ENCODE measurements around the gene DPM2. TPM values are rescaled to one million over a fixed set of nuclear protein-coding genes. Genes with fewer than 3 reads are reported as not detected.

DPM2 gene
- total RNA-seq, 4 donors from 2014 or later = 7.5 to 14.2 (median 9.6) TPM

DNA sequence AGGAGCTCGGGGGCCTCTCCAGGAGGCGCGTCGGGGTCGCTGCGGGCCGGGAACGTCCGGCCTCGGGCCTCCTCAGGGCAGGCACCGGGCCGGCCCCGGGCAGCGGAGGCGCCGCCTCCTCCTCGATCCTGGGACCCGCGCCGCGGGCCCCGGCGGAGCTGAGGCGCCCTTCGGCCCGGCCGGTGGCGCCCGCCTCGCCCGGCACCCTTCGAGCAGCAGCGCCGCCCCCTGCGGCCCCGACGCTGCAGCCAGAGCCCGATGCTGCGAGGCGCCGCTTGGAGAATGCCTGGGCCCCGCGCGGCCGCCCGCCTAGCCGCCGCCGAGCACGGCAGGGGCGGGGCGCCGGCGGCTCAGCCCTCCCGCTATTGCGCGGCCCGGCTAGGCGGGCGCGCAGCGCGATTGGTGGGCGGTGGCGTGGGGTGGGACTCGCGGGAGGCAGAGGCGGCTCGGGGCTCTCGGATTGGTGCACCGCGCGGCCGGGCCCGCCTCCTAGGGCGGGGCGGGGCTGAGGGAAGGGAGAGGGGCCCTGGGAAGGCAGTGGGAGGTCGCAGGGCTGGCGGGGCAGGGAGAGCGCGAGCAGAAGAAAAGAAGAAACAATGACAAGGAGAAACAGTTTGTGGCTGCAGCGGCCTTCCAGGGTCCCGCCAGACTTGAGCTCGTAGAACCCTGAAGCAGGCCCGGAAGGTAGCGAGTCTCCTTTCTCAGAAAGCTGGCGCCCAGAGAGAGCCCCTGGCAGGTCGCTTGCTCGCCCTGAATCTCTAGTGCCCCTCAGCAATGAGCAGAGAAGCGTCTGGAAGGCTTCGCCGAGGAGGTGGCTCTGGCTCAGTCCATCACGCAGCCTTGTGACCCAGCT is 43.3 kb upstream of the DPM2 start, which contains the start of gene EEIG1:
TSS of gene EEIG1 (minus strand) at position 284 of the 853 bp plus-strand sequence. CDS start 852 bp downstream, outside the sequence.
- TF ChIP-seq, protein P1, sequence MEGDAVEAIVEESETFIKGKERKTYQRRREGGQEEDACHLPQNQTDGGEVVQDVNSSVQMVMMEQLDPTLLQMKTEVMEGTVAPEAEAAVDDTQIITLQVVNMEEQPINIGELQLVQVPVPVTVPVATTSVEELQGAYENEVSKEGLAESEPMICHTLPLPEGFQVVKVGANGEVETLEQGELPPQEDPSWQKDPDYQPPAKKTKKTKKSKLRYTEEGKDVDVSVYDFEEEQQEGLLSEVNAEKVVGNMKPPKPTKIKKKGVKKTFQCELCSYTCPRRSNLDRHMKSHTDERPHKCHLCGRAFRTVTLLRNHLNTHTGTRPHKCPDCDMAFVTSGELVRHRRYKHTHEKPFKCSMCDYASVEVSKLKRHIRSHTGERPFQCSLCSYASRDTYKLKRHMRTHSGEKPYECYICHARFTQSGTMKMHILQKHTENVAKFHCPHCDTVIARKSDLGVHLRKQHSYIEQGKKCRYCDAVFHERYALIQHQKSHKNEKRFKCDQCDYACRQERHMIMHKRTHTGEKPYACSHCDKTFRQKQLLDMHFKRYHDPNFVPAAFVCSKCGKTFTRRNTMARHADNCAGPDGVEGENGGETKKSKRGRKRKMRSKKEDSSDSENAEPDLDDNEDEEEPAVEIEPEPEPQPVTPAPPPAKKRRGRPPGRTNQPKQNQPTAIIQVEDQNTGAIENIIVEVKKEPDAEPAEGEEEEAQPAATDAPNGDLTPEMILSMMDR (IDR thresholded peaks at IDR 0.05; ENCODE audit: low read depth) = no peak

DNA sequence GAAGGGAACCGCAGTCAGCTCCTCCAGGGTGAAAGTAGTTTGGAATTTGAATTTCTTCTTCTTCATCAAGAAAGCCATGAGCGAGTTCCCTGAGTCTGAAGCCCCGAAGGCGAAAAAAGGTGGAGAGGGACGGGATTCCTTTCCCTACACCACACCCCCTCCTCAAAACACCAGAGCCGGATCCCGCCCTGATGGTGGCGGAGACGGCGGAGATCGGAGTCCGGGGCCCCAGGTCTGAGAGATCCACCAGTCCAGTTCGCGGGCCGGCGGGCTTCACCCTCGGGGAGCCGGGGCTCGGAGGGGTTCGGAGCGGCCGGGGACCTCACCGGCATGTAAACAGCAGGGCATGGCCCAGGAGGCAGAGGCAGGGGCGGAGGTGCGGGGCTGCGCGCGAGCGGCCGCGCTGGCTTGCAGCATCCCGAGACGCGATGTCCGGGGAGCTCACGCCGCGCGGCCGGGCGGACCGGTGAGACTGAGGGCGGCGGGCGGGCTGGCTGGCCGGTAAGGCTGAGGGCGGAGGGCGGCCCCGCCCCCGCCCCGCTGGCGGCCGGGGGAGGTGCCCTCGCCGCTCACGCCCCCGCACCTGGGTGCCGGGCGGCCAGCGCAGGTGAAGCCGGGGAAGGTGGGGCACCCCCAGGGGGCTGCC is 42.5 kb upstream of the DPM2 start:
- TF ChIP-seq, protein P1 (IDR thresholded peaks at IDR 0.05; ENCODE audit: low read depth) = no peak

DNA sequence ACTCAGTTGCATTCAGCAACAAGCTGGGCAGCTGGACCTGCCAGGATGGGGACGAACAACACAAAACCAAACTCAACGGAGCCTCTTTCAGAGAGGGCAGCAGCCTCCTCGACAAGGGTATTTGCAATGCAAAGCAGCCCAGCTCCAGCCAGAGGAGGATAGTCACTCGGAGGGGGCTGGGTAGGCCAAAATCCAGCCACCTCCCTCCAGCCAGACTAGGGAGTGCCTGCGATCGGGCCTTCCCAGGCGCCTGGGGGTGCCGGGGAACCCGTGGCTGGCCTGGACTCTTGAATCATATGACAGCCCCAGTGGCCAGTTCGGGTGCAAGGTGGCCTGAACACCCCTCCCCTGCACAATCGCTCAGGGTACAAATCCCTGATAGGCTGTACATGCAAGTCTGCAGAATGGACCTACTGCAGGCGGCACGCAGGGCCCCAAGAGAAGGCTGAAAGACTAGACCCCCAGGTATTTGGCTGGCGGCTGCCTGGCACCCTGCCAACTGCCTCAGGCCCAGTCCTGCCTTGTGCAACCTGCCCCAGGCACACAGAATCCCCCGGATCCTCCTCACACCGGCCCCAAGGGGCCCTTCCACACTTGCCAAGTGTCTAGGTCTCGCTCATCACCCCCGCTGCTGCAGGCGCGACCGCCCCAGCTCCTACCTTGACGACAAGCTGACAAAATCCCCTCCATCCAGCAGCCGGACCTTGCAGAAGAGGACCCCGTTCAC is 41.8 kb upstream of the DPM2 start:
- TF ChIP-seq, protein P1 (IDR thresholded peaks at IDR 0.05; ENCODE audit: low read depth) = no peak

DNA sequence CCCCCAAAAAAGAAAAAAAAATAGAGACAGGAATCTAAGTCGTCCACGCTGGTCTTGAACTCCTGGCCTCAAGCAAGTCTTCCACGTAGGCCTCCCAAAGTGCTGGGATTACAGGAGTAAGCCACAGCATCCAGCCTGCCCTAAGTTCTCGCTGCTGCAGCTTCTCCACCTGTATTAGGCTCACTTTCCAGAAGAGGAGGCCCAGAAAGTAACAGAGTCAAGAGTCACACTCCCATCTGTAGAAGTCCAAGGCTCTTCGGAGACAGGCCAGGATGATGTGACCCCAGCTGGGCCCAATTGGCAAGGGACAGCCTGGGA is 41.3 kb upstream of the DPM2 start:
- TF ChIP-seq, protein P1 (IDR thresholded peaks at IDR 0.05; ENCODE audit: low read depth) = no peak

DNA sequence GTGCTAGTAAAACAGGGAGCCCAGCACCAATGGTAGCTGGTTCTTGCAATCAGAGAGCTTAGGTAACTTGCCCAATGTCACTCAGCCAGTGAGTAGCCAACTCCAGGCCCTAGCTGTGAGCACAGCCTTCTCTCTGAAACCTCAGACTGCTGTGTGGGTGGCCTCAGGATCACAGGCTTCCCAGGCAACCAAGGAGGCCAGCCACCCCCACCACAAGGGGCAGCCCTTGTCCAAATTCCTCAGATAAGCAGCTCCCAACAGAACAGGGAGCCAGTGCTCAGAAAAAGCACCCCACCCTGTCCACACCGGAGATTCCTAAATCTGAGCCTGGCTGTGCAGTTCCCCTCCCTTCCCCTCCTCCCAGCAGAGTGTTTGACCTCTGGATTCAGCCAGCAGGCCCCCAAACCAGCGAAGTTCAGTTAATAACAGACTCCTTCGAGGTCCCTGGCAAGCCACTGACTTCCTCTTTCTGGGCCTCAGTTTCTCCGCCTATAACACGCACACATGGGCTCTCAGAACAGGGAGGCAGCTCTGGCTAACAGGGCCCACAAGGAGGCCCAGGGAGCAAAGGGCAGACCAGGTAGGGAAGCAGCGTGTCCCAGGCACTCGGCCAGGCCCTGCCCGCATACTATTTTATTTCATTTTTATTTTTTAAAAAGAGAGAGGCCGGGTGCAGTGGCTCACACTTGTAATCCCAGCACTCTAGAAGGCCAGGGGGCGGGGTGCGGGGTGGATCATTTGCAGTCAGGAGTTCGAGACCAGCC is 40.4 kb upstream of the DPM2 start:
- TF ChIP-seq, protein P1 (IDR thresholded peaks at IDR 0.05; ENCODE audit: low read depth) = no peak

DNA sequence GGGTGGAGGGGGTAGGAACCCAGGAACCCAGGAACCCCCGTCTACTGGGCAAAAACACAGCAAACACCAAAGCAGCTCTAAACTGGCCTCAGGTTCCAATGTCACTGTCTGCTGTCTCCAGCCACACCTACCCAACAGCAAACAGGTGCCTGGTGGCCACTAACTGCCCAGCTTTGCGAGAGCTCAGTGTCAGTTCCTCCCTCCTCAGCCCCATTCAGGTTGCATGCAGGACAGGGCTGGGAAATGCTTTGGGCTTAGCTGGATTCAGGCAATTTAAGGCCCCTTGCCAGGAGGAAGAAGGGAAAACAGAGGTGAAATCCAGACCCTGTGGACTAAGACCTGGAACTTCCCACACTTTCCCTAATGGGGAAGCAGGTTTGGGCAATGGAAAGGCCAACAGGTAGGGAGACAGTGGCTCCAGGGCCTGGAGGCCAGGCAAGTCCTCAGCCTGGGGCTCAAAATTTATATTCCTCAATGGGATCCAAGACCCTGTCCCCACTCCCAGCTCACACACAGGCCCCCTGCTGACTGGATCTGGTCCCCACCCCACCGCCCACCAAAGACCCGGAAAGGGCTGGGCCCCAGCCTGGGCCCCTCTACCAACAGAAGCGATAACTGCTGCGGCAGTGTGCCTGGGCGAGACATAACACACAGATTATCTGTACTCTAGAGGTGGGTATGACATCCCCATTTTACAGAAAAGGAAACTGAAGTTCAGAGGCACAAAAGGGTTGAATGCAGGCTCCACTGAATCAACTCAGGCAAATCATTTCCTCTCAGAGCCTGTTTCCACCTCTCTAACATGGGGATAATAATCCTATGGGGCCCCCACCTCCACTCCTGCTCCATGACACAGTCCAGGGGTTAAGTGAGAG is 39.6 kb upstream of the DPM2 start:
- TF ChIP-seq, protein P1 (IDR thresholded peaks at IDR 0.05; ENCODE audit: low read depth) = no peak
